Thyroid gland (tissue), 4 donors: ENCODE measurements around the gene CAD.

Experiments used
- POLR2A ChIP-seq, 2 donors: fragments of 450-650 bp; IDR thresholded peaks; one replicate each; pipeline ENCODE4 v1.6.1; 2017; ENCODE audit warnings: antibody characterized with exemption in 2 of 2, mild to moderate bottlenecking in 2 of 2, moderate library complexity in 1 of 2
- TF ChIP-seq, protein P1 (sequence below), 6 experiments: fragments of 200-600 bp in 3 of 6; fragments of 450-650 bp in 3 of 6; sonication (generic) in 3 of 6; IDR thresholded peaks; one replicate each; pipeline ENCODE4 v1.5.1; 2016 to 2019; ENCODE audit warnings: antibody characterized with exemption in 6 of 6, mild to moderate bottlenecking in 2 of 6, inconsistent platforms in 1 of 6, moderate library complexity in 1 of 6

DNA sequence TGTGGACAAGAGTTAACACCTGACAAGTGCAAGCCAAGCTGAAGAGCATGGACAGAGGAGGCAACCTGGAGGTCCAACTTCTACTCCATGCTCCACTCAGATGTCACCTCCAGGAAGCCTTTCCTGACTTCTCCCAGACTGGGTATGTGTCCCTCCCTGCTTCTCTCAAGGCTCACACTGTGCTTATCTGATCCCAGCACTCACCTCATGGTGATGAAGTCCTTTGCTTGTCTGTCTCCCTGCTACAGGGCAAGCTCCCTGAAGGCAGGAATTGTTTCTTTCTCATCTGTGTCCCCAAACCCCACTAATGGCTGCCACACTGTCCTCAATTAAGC, 48.3 kb downstream of the CAD start:
- TF ChIP-seq POLR2A (IDR thresholded peaks at IDR 0.05): no peak
- TF ChIP-seq, protein P1, sequence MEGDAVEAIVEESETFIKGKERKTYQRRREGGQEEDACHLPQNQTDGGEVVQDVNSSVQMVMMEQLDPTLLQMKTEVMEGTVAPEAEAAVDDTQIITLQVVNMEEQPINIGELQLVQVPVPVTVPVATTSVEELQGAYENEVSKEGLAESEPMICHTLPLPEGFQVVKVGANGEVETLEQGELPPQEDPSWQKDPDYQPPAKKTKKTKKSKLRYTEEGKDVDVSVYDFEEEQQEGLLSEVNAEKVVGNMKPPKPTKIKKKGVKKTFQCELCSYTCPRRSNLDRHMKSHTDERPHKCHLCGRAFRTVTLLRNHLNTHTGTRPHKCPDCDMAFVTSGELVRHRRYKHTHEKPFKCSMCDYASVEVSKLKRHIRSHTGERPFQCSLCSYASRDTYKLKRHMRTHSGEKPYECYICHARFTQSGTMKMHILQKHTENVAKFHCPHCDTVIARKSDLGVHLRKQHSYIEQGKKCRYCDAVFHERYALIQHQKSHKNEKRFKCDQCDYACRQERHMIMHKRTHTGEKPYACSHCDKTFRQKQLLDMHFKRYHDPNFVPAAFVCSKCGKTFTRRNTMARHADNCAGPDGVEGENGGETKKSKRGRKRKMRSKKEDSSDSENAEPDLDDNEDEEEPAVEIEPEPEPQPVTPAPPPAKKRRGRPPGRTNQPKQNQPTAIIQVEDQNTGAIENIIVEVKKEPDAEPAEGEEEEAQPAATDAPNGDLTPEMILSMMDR (IDR thresholded peaks at IDR 0.05): no peak
